HG03342 (cell line): ENCODE results near the gene HOXD3.

ENCODE experiments used
- ATAC-seq: cut with Tn5 transposase; IDR thresholded peaks from one replicate; pipeline ENCODE4 v1.9.1; 2021; ENCODE audit warnings: mild to moderate bottlenecking, moderate library complexity; ENCODE audit not compliant: unreplicated experiment

Gene HOXD3

GRCh38 chr2:176161825-176162626 lies 4.9 kb downstream of the HOXD3 start:
- ATAC-seq = no peak

- ATAC-seq = no peak
These were observed 6.0 kb downstream of the HOXD3 start for GRCh38 chr2:176162911-176163671.

GRCh38 chr2:176163672-176164056 lies 6.6 kb downstream of the HOXD3 start:
- ATAC-seq = no peak

GRCh38 chr2:176164201-176164600 lies 7.1 kb downstream of the HOXD3 start:
- ATAC-seq = no peak

- ATAC-seq = no peak
These were observed 7.7 kb downstream of the HOXD3 start for GRCh38 chr2:176164611-176165369.

GRCh38 chr2:176165370-176166050 lies 8.4 kb downstream of the HOXD3 start:
- ATAC-seq = no peak

GRCh38 chr2:176166272-176166671 lies 9.2 kb downstream of the HOXD3 start:
- no peak for ATAC-seq

GRCh38 chr2:176167398-176167797 lies 10.3 kb downstream of the HOXD3 start:
- ATAC-seq = no peak

- no peak for ATAC-seq
These were observed 12.1 kb downstream of the HOXD3 start for GRCh38 chr2:176169181-176169580.

- no peak for ATAC-seq
These were observed 12.6 kb downstream of the HOXD3 start for GRCh38 chr2:176169711-176170110.

- ATAC-seq = no peak
These were observed 13.6 kb downstream of the HOXD3 start for GRCh38 chr2:176170602-176171305.

- ATAC-seq = no peak
These were observed 14.4 kb downstream of the HOXD3 start for GRCh38 chr2:176171351-176172006.

- ATAC-seq = no peak
These were observed 15.1 kb downstream of the HOXD3 start for GRCh38 chr2:176172007-176172894.

GRCh38 chr2:176172895-176173566 lies 15.9 kb downstream of the HOXD3 start:
- no peak for ATAC-seq

- ATAC-seq = no peak
These were observed 16.7 kb downstream of the HOXD3 start for GRCh38 chr2:176173567-176174381.

GRCh38 chr2:176174382-176174823 lies 17.3 kb downstream of the HOXD3 start:
- ATAC-seq = no peak
